Kidney epithelial cell (primary cell): ENCODE data around the gene COL19A1. TPM values are rescaled to one million over a fixed set of nuclear protein-coding genes. Genes with fewer than 3 reads are reported as not detected.

ENCODE experiments used
- DNase-seq: peaks from one replicate; pipeline ENCODE4 v3.0.0-alpha.2; 2010; ENCODE audit warnings: low read depth
- H3K27me3 ChIP-seq: 2 replicates; pipeline ENCODE4 v1.6.0; 2011; ENCODE audit warnings: low read length; ENCODE audit not compliant: control insufficient read depth, insufficient read depth
- H3K36me3 ChIP-seq: 2 replicates; pipeline ENCODE4 v1.5.1; 2011; ENCODE audit warnings: low read length; ENCODE audit not compliant: control insufficient read depth, insufficient read depth
- H3K4me3 ChIP-seq: 2 replicates; pipeline ENCODE4 v1.5.1; 2011; ENCODE audit warnings: low read depth, mild to moderate bottlenecking, control low read depth, low read length
- total RNA-seq: library from RNA; depleted of rRNA; stranded (reverse); fragments of >200 nt; gene quantifications from 2 replicates; pipeline ENCODE4 v1.2.3, GENCODE V29; 2015
- TF ChIP-seq, protein P1 (sequence below): IDR thresholded peaks from 2 replicates; pipeline ENCODE4 v1.5.1; 2011; ENCODE audit warnings: mild to moderate bottlenecking, moderate library complexity, low read length, control low read depth, inconsistent platforms; ENCODE audit not compliant: insufficient read depth, poor library complexity, severe bottlenecking

The COL19A1 gene
- total RNA-seq, 1 donor from 2014 or later: not detected

DNA sequence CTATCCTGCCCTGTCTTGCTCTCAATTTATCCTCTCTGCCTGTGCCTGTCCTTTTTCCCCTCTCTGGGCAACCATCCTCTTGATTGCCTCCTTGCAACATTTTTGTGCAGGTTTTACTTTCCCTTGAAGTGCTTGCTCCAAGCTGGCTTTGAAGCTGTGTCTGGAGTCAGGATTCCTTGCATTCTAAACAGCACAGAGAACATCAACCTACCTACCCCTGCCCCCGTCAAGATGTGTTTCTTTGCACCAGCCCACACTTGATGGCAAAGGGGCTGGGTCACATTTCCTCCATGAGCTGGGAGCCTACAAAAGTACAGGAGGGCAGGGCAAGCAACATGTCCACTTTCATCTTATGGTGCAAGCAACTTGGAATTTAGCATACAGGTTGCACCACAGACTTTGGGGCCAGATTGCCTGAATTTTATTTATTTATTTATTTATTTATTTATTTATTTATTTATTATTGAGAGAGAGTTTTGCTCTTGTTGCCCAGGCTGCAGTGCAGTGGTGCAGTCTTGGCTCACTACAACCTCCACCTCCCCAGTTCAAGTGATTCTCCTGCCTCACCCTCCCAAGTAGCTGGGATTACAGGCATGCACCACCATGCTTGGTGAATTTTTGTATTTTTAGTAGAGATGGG is 206.3 kb downstream of the COL19A1 start:
- no peaks in the 10 kb centered on the region for H3K36me3 ChIP-seq
- no peak for DNase-seq
- no peak overlapping the region for H3K4me3 ChIP-seq
- H3K27me3 ChIP-seq: no peaks in the 10 kb centered on the region
- TF ChIP-seq, protein P1, sequence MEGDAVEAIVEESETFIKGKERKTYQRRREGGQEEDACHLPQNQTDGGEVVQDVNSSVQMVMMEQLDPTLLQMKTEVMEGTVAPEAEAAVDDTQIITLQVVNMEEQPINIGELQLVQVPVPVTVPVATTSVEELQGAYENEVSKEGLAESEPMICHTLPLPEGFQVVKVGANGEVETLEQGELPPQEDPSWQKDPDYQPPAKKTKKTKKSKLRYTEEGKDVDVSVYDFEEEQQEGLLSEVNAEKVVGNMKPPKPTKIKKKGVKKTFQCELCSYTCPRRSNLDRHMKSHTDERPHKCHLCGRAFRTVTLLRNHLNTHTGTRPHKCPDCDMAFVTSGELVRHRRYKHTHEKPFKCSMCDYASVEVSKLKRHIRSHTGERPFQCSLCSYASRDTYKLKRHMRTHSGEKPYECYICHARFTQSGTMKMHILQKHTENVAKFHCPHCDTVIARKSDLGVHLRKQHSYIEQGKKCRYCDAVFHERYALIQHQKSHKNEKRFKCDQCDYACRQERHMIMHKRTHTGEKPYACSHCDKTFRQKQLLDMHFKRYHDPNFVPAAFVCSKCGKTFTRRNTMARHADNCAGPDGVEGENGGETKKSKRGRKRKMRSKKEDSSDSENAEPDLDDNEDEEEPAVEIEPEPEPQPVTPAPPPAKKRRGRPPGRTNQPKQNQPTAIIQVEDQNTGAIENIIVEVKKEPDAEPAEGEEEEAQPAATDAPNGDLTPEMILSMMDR: no peak

DNA sequence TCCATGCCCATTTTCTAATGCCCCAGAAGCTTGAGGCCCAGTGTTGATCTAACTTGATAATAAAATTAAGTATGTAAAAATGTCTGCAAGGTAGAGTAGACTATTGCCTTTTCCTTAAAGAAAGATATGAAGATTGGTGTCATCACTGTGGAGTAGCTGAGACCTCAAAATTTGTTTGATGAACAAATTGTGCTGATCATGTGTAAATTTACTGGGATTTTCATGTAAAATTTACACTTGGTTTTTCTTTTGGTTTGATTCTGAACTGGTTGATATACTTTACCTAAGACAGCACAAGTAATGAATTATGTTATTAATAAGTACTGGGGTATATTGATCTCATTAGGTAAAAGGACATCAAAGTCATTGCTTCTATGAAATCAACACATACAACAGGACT is 207.3 kb downstream of the COL19A1 start:
- no peak overlapping the region for H3K4me3 ChIP-seq
- H3K36me3 ChIP-seq: no peaks in the 10 kb centered on the region
- TF ChIP-seq, protein P1: no peak
- no peaks in the 10 kb centered on the region for H3K27me3 ChIP-seq
- no peak for DNase-seq

DNA sequence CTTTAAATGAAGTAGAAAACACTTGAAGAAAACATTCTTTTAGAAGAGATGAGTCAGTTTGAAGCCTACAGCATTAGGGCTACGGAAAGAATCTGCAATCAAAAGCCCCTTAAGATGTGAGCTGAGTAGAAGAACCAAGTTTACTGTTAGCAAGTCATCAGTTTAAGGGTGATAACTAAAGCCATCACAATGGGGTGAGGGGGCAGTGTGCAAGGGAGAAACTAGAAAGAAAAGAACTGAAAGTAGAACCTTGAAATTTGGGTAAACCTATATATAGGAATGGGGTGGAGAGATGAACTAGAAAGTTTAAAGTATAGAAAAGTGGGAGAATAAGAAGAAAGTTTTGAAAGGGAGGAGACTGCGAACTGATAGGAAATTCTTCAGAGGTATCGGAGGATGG is 212.9 kb downstream of the COL19A1 start:
- Histone ChIP-seq H3K4me3 (no peak overlapping the region), H3K36me3 (no peaks in the 10 kb centered on the region), H3K27me3 (no peaks in the 10 kb centered on the region)
- no peak for DNase-seq
- TF ChIP-seq, protein P1: no peak

DNA sequence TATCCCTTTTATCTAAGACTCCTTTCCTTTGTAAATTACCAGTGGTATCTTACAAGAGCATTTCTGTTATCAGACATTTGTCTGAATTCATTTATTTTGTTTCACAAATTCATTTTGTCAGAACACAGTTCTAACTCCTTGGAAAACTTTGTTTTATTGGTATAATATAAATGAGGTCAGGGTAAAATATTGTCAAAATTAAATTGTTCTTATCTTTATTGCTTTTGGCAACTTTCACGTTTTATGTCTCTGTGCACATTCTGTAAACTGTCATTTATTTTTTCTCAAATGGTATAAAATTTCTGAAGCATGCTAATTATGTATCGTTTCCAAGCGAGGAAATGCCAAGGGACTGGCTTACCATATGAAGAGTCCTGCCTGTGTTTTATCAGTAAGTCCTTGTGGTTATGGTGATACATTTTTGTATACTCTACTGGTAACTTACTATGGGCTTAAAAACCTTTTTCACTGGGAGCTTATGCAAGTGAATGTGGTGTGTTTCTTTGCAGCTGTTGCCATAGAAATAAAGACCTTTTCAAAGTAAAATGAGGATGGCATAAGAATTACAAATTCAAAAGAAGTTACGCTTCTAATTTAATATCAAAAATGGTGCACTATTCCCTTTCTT is 214.2 kb downstream of the COL19A1 start:
- Histone ChIP-seq H3K36me3 (no peaks in the 10 kb centered on the region), H3K27me3 (no peaks in the 10 kb centered on the region), H3K4me3 (no peak overlapping the region)
- TF ChIP-seq, protein P1: no peak
- no peak for DNase-seq

DNA sequence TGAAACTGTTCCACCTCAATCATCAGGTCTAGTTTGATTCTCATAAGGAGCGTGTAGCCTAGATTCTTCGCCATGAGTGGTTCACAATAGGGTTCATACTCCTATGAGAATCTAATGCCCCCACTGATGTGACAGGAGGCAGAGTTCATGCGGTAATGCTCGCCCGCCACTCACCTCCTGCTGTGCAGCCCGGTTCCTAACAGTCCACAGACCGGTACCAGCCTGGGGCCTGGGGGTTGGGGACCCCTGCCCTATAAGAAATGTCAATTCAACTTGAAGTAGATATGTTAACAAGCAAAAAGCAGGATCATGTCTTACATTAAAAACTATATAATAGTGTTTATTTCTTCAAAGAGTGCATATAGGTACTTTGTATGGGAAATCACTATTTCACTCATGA is 216.5 kb downstream of the COL19A1 start:
- DNase-seq: no peak
- Histone ChIP-seq H3K27me3 (no peaks in the 10 kb centered on the region), H3K4me3 (no peak overlapping the region), H3K36me3 (no peaks in the 10 kb centered on the region)
- TF ChIP-seq, protein P1: no peak

DNA sequence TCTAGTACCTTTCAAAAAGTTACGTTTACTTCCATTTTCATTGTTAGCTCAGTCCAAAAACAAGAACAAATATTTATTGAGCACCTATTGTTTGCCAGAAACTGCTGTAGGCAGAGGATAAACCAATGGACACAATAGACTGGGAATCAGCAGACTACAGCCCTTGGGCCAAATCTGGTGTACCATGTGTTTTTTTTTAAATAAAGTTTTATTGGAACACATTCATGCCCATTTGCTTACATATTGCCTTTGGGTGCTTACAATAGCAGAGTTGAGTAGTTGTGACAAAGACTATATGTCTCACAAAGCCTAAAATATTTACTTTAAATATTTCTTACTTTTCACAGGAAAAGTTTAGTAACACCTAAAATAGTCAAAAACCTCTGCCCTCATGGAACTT is 220.4 kb downstream of the COL19A1 start:
- no peak for DNase-seq
- TF ChIP-seq, protein P1: no peak
- H3K36me3 ChIP-seq: no peaks in the 10 kb centered on the region
- H3K27me3 ChIP-seq: no peaks in the 10 kb centered on the region
- H3K4me3 ChIP-seq: no peak overlapping the region
